HG02885 (cell line): Measurements from ENCODE around the gene IMMP2L.

ENCODE experiments used
- ATAC-seq: cut with Tn5 transposase; IDR thresholded peaks from one replicate; pipeline ENCODE4 v1.9.1; 2021; ENCODE audit warnings: mild to moderate bottlenecking; ENCODE audit not compliant: unreplicated experiment, poor library complexity

Gene IMMP2L

GRCh38 chr7:110650328-110650727 is 912.0 kb downstream of the IMMP2L start:
- ATAC-seq, result no peak

DNA sequence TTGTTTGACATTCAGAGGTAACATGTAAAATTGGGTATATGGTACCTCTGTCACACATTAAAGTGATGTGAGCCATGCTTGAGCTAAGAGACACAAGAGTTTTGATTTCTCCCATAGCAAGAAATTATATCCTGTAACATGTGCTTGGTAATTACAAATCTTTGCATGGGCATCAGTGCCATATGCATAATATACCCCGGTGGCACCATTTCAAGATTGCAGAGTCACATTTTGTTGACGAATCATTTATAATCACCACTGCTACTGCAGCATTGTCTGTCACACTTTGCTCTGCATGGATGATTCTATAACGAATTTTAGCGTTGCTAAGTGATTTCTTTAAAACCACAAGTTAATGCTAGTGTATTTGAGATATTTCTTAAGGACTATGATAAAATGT is 915.0 kb downstream of the IMMP2L start:
- no peak for ATAC-seq

- ATAC-seq, result no peak
These were observed 915.5 kb downstream of the IMMP2L start for GRCh38 chr7:110646804-110647203.

DNA sequence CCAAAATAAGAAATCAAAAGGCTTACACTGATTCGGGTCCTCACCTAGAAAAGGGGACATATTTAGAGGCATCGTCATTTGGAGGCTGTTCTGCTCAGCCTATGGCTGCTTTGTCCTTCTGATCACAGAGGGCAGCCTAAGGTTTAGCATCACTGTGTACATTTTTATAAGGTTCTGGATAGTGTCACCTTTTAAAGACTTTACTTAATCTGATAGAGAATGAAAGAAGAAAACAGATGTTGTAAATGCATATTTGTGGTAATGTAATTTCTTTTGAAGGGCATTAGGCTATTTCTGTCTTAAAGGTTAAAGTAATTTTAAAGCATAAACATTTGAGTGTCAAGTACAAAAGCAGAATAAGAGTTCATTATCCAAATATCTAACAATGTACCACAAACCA is 916.7 kb downstream of the IMMP2L start:
- ATAC-seq, result no peak

DNA sequence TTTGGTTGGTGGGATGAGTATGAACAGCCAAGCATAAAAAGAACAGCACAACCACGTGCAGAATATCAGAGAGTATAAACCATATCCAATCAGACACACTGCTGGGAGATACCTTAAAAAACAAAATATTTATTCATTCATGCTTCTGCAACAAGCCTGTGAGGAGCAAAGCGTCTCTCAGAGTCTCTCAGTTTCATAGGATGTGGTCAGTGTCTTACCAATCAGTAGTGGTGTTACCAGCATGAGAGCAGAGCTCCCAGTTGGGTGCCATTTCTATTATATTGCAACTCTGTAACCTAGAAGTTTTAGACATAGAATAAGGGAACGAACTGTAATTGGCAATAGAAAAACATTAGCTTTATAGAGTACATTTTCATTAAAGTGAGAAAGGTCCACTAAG is 917.2 kb downstream of the IMMP2L start:
- ATAC-seq, result no peak

DNA sequence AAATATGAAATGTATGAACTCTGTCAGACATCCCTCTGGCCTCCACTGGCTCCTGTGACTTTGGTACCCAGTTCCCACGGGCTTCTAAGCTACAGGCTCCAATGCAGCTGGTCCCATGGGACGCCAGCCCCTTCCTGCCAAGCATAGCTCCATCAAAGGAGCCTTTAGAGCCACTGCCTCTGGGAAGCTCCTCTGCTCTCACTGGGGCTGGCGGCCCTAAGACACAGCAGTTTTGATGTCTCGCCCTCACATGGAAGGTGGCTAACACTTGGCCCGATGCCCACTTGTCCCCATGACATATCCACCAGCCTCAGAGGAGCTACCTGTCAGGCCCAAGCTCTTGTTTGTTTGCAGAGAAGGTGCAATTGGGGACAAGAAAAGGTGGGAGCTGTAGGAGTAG is 925.0 kb downstream of the IMMP2L start:
- no peak for ATAC-seq

GRCh38 chr7:110633313-110633712 is 929.0 kb downstream of the IMMP2L start:
- ATAC-seq, result no peak

DNA sequence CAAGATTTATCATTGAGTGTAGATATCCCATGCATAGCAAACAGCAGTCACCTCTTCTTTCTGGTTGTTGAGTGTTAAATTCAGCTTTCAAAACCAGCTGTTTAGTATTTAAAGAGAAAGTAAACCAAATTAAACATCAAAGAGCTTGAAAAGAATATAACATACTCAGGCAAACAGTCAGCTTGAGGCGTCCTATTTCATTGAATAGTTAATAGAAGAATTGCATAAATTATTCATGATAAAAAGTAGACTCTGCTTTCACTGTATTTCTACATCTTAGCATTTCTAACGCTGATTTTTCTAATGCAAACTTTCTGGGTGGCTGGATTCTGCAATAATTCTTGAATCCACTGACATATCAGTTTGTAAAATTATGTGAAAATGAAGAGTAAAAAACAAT is 935.9 kb downstream of the IMMP2L start:
- no peak for ATAC-seq

DNA sequence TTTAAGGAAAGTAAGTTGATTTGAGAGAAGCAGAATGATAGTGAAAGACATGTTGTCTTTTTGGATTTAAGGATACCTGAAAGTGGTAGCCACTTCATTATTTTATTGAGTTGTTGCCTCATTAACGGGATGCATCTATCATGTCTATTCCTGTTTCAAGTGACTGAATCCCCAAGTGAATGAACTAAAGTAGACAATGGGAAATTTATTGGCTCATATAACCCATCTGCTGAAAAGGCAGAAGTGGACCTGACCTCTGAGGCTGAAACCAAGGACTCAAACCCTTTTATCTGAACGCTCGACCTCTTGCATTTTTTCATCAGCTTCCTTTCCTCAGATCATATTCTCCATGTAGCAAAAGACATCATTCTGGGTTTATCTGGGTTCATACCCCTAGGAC is 937.0 kb downstream of the IMMP2L start:
- ATAC-seq, result no peak

DNA sequence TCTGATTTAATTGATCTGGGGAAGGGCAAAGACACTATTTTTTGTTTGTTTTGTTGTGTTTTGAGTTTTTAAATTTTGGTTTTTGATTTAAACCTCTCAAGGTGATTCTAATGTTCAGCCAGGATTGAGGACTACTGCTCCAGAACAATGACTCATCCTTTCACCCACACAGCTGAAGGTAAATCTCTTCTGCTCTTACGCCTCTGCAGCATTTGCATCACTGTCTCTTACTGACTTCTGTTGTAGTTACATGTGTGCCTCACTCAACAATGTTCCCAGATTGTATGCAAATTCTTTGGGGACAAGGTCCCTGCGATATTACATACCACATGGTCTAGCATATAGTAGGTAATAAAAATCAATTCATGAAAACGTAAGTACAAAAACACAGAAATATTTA is 938.9 kb downstream of the IMMP2L start:
- no peak for ATAC-seq

DNA sequence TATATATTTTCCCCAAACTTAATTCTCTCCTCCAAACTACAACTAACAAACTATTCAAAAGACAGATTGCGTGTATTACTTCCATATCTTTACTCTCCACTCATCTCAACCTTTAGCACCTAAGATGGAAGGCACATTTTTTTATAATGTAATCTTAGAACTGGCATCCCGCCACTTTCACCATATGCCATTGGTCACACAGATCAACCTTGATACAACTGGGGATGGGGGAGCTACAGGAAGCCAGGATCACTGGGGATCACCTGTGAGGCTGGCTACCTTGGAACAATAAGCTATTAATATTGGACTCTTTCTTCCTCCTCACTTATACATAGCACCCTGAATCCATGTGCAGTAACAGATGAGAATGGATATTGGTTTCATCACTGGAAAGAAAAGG is 941.0 kb downstream of the IMMP2L start:
- ATAC-seq, result no peak

DNA sequence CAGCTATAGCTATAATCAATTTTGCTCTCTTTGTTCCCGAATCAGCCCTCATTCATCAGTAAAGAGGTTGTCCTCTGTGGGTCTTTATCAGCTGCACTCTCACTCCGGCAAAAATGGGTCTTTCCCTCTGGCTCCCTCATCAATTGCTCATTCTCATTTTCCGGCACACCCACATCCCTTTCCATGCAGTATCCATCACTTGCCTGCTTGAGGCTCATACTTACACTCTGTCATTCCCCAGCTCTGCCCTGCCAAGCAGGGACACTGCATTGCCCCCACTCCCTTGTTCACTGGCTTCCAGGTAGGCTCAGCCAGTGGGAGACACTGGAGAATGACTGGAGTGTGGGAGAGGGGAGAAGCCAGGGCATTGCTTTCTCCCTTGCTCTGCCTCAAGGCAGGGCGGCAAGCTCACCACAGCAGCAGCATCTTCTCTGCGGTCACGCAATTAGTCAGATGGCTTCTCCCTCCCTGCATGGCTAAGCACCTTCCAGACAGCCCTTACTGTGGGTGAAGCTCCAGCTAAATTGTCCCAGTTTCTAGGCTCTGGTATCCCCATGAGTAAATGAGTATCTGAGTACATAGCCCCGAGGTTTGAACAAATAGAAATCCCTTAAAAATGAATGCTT is 942.1 kb downstream of the IMMP2L start:
- ATAC-seq, result no peak
